H1 (cell line): ENCODE data around the gene RAPGEF6. TPM values are rescaled to one million over a fixed set of nuclear protein-coding genes. Genes with fewer than 3 reads are reported as not detected.

Experiments
- CTCF ChIA-PET: fragments of 300-600 bp; sonication (Branson Sonifier 250); formaldehyde crosslinking; loops from one replicate; lab custom pipeline; 2021; ENCODE audit not compliant: partially characterized antibody; lab: Charles Lee
- POLR2A ChIA-PET: fragments of 300-600 bp; sonication (Branson Sonifier 250); formaldehyde crosslinking; loops from one replicate; lab custom pipeline; 2021; ENCODE audit warnings: inconsistent platforms; ENCODE audit not compliant: partially characterized antibody; lab: Charles Lee
- DNase-seq, 2 experiments: peaks; one replicate each; pipeline versions ENCODE4 v3.0.0 to v3.0.0-alpha.2; 2010 to 2022; ENCODE audit warnings: low spot score in 2 of 2, low read depth in 1 of 2, mixed read lengths in 1 of 2
- FAIRE-seq: peaks from 2 replicates; lab custom pipeline; 2011; peaks lifted over from hg19 to GRCh38; lab: Jason Lieb, UNC
- H2AFZ ChIP-seq: 2 replicates; pipeline ENCODE4 v1.8.1; 2012; ENCODE audit warnings: low read length, inconsistent platforms
- H2AK5ac ChIP-seq: 2 replicates; pipeline ENCODE4 v1.6.1; 2013; ENCODE audit warnings: low read depth, low read length
- H2BK120ac ChIP-seq: replicated peaks from 2 replicates; pipeline ENCODE3; 2013; ENCODE audit warnings: low read depth, low read length, inconsistent platforms
- H2BK12ac ChIP-seq: 2 replicates; pipeline ENCODE4 v1.6.1; 2013; ENCODE audit warnings: low read depth, low read length
- H2BK15ac ChIP-seq: 2 replicates; pipeline ENCODE4 v1.6.1; 2013; ENCODE audit warnings: low read length
- H2BK20ac ChIP-seq: 2 replicates; pipeline ENCODE4 v1.6.1; 2013; ENCODE audit warnings: low read length
- H2BK5ac ChIP-seq: 2 replicates; pipeline ENCODE4 v1.6.1; 2013; ENCODE audit warnings: low read depth, low read length
- H3K14ac ChIP-seq: 2 replicates; pipeline ENCODE4 v1.6.1; 2013; ENCODE audit warnings: inconsistent platforms; ENCODE audit not compliant: insufficient read length
- H3K18ac ChIP-seq: 2 replicates; pipeline ENCODE4 v1.6.1; 2013; ENCODE audit warnings: low read length; ENCODE audit errors: extremely low read depth
- H3K23ac ChIP-seq: 2 replicates; pipeline ENCODE4 v1.6.1; 2013; ENCODE audit warnings: inconsistent platforms; ENCODE audit not compliant: insufficient read length
- H3K23me2 ChIP-seq: 2 replicates; pipeline ENCODE4 v1.6.1; 2013; ENCODE audit warnings: low read depth, low read length
- H3K27ac ChIP-seq: 2 replicates; pipeline ENCODE4 v1.6.1; 2011; ENCODE audit warnings: low read depth, low read length, inconsistent platforms
- H3K27me3 ChIP-seq, 4 experiments: replicated peaks in 1 of 4; 1 replicate in 1 of 4; 2 replicates in 3 of 4; pipeline versions ENCODE4 v1.6.1 to v1.8.1; 2011 to 2013; ENCODE audit warnings: low read length in 3 of 4, mild to moderate bottlenecking in 3 of 4, inconsistent platforms in 2 of 4, mixed read lengths in 2 of 4, moderate library complexity in 1 of 4; ENCODE audit not compliant: control insufficient read depth in 3 of 4, insufficient read depth in 3 of 4; ENCODE audit errors: extremely low read depth in 1 of 4
- H3K36me3 ChIP-seq, 4 experiments: 2 replicates each; pipeline versions ENCODE4 v1.6.1 to v1.8.1; 2011 to 2013; ENCODE audit warnings: mild to moderate bottlenecking in 4 of 4, low read length in 3 of 4, moderate library complexity in 2 of 4, control low read depth in 1 of 4, inconsistent platforms in 1 of 4; ENCODE audit not compliant: insufficient read depth in 4 of 4, control insufficient read depth in 2 of 4
- H3K4ac ChIP-seq: replicated peaks from 2 replicates; pipeline ENCODE3; 2013; ENCODE audit warnings: low read length, low read depth, mixed read lengths, inconsistent platforms; ENCODE audit not compliant: insufficient read length
- H3K4me1 ChIP-seq, 4 experiments: replicated peaks in 1 of 4; 1 replicate in 1 of 4; 2 replicates in 3 of 4; pipeline versions ENCODE4 v1.6.1 to v1.8.1; 2011 to 2013; ENCODE audit warnings: low read length in 3 of 4, inconsistent platforms in 2 of 4, mixed read lengths in 1 of 4; ENCODE audit not compliant: insufficient read depth in 4 of 4, control insufficient read depth in 3 of 4
- H3K4me2 ChIP-seq, 2 experiments: 2 replicates each; pipeline versions ENCODE4 v1.6.1 to v1.8.1; 2011 to 2013; ENCODE audit warnings: low read depth in 2 of 2, low read length in 2 of 2, control low read depth in 1 of 2, inconsistent platforms in 1 of 2, mild to moderate bottlenecking in 1 of 2; ENCODE audit not compliant: insufficient read depth in 1 of 2
- H3K4me3 ChIP-seq, 4 experiments: fragments of 200-600, 300-600 bp in 1 of 4; sonication (generic), shearing (Covaris generic), sonication (Bioruptor Twin) in 1 of 4; 2 replicates each; pipeline versions ENCODE4 v1.5.1 to v1.8.1; 2011 to 2016; ENCODE audit warnings: low read length in 4 of 4, low read depth in 3 of 4, control low read depth in 2 of 4, inconsistent platforms in 2 of 4, mild to moderate bottlenecking in 2 of 4, mixed read lengths in 1 of 4, moderate library complexity in 1 of 4; ENCODE audit not compliant: insufficient read depth in 2 of 4; ENCODE audit errors: extremely low read depth in 1 of 4
- H3K56ac ChIP-seq: replicated peaks from 2 replicates; pipeline ENCODE3; 2013; ENCODE audit warnings: low read depth, mild to moderate bottlenecking, mixed read lengths, low read length, inconsistent platforms; ENCODE audit not compliant: insufficient read length
- H3K79me1 ChIP-seq: 2 replicates; pipeline ENCODE4 v1.6.1; 2013; ENCODE audit warnings: low read depth, low read length, control low read depth
- H3K79me2 ChIP-seq, 2 experiments: 2 replicates each; pipeline versions ENCODE4 v1.6.1 to v1.8.1; 2012 to 2013; ENCODE audit warnings: low read length in 2 of 2, mild to moderate bottlenecking in 2 of 2, inconsistent platforms in 1 of 2; ENCODE audit not compliant: insufficient read depth in 2 of 2, control insufficient read depth in 1 of 2
- H3K9ac ChIP-seq, 4 experiments: replicated peaks in 1 of 4; 1 replicate in 1 of 4; 2 replicates in 3 of 4; pipeline versions ENCODE4 v1.6.1 to v1.8.1; 2011 to 2013; ENCODE audit warnings: low read depth in 3 of 4, low read length in 3 of 4, control low read depth in 2 of 4, mild to moderate bottlenecking in 2 of 4, moderate library complexity in 2 of 4, inconsistent platforms in 1 of 4; ENCODE audit errors: extremely low read depth in 1 of 4
- H3K9me3 ChIP-seq, 2 experiments: 2 replicates each; pipeline versions ENCODE4 v1.6.1 to v1.8.1; 2012 to 2013; ENCODE audit warnings: mild to moderate bottlenecking in 2 of 2, moderate library complexity in 2 of 2, control low read depth in 1 of 2, inconsistent platforms in 1 of 2, low read depth in 1 of 2, low read length in 1 of 2, mixed read lengths in 1 of 2; ENCODE audit not compliant: insufficient read depth in 2 of 2
- H4K20me1 ChIP-seq, 2 experiments: replicated peaks in 1 of 2; 2 replicates each; pipeline versions ENCODE3 to v1.8.1; 2011 to 2013; ENCODE audit warnings: inconsistent platforms in 2 of 2, low read length in 2 of 2, mild to moderate bottlenecking in 1 of 2; ENCODE audit not compliant: insufficient read depth in 2 of 2, control insufficient read depth in 1 of 2
- H4K5ac ChIP-seq: 2 replicates; pipeline ENCODE4 v1.6.1; 2013; ENCODE audit warnings: low read length, low read depth, mixed read lengths, inconsistent platforms; ENCODE audit not compliant: insufficient read length
- H4K8ac ChIP-seq: 2 replicates; pipeline ENCODE4 v1.8.0; 2013; ENCODE audit warnings: mild to moderate bottlenecking, moderate library complexity, low read length, inconsistent platforms; ENCODE audit not compliant: insufficient read depth; ENCODE audit errors: extremely low read depth
- H4K91ac ChIP-seq: replicated peaks from 2 replicates; pipeline ENCODE3; 2013; ENCODE audit warnings: low read length, mixed read lengths, inconsistent platforms; ENCODE audit not compliant: insufficient read length
- ASH2L ChIP-seq: fragments of 200-600, 300-600 bp; sonication (generic); IDR thresholded peaks from one replicate; pipeline ENCODE4 v1.7.1; 2017; ENCODE audit warnings: low read length
- KDM5A ChIP-seq: fragments of 200-600 bp; IDR thresholded peaks from 2 replicates; pipeline ENCODE4 v1.7.1; 2012; ENCODE audit warnings: mild to moderate bottlenecking, low read length, inconsistent platforms, mixed read lengths
- PHF8 ChIP-seq: fragments of 200-600 bp; sonication (generic); conservative IDR thresholded peaks from 2 replicates; pipeline ENCODE4 v1.7.1; 2012; ENCODE audit warnings: low read depth, mild to moderate bottlenecking, inconsistent platforms, low read length, moderate library complexity
- POLR2A ChIP-seq, 2 experiments: IDR thresholded peaks; 1 replicate in 1 of 2; 2 replicates in 1 of 2; pipeline ENCODE4 v1.6.1; 2011; ENCODE audit warnings: low read depth in 2 of 2, low read length in 2 of 2, mild to moderate bottlenecking in 2 of 2; ENCODE audit errors: control extremely low read depth in 1 of 2
- SAP30 ChIP-seq: fragments of 300-600 bp; sonication (generic); IDR thresholded peaks from 2 replicates; pipeline ENCODE4 v1.7.1; 2012; ENCODE audit warnings: low read length, moderate library complexity, mild to moderate bottlenecking, inconsistent platforms; ENCODE audit not compliant: insufficient read depth, insufficient replicate concordance
- whole genome bisulfite sequencing, 2 experiments: shearing (Covaris generic) in 1 of 2; methylation state at CpG; one replicate each; pipeline versions ENCODE4 v1.1.6 to v1.1.7; 2013 to 2015; ENCODE audit warnings: low lambda C conversion rate in 2 of 2, mixed read lengths in 2 of 2, inconsistent platforms in 1 of 2, low coverage in 1 of 2, missing lambda C conversion rate in 1 of 2; ENCODE audit not compliant: insufficient replicate concordance in 2 of 2, insufficient coverage in 1 of 2, insufficient read length in 1 of 2; ENCODE audit errors: extremely low coverage in 1 of 2, missing lambda C conversion rate in 1 of 2; 5-methylcytosine and 5-hydroxymethylcytosine counted together
- polyA plus RNA-seq, 7 experiments: library from polyadenylated mRNA; depleted of rRNA in 3 of 7; stranded (reverse) in 5 of 7; unstranded in 2 of 7; fragments of >200 nt in 5 of 7; fragments of 200-250 nt in 2 of 7; gene quantifications; 1 replicate in 5 of 7; 2 replicates in 1 of 7; 4 replicates in 1 of 7; pipeline versions ENCODE4 v1.2.1 to v1.2.3, GENCODE V29; 2011 to 2013; ENCODE audit warnings: missing spikeins in 2 of 7, mixed read lengths in 2 of 7
- total RNA-seq: library from RNA; stranded (reverse); fragmentation: NEBNext Ultra II Directional; extraction: Animal tissue kit (Norgen Biotek cat#: 25700); gene quantifications from 2 replicates; pipeline ENCODE4 v1.2.1, GENCODE V29; 2021

Gene RAPGEF6
- total and polyA plus RNA-seq, 2 of the 8 experiments (the other 6 are each of a cell fraction or from before 2014, with no cell fraction given): 4.8 to 20.0 TPM

DNA sequence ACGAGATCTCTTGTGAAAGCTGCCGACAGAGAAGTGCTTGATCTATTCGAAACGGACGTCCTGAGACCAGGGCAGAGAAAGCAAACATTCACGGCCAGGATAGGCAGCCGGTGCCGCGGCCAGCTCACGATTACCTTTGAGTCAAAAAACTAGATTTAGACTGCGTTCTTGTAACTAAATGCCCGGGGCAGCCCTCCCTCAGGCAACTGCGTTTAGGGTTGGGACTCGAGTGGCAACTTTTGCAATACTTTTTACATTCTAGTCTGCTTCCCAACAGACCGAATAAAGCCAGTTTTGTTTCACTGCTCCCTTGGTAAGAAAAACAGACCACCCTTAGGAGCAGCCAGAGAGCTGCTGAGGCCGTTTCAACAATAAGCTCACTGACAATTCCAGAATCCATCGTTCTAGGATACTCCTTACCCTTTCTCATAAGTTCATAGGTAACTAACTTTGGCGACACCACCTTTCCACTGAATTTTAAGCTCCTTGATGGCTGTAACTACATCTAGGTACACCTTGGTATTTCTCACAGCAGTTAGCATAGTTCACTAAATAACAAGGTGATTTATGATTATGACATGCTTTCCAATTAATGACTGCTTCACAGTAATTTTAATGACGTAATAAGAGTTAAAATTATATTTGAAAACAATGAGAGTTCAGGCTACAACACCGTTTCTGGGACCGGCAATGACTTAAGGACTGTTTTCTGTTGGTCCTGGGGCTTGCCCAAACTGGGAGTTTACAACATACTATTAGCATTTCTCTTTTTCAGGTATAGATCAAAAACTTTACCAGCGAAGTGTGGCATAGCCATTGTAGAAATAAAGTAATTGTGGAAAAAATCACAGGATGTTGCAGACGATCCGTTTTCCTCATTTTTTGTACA, 899 bp upstream of the RAPGEF6 start:
- H3K4me2 ChIP-seq: peak overlapping the region; percentile 82 to 90
- peak overlapping the region; percentile 90 for H4K5ac ChIP-seq
- peak; percentile 6 for TF ChIP-seq SAP30
- peak in 1 of 2 experiments; percentile 45; a peak in 1 of 3 replicates for TF ChIP-seq POLR2A (IDR thresholded peaks at IDR 0.05; ENCODE audit: control extremely low read depth in 1 of 2, low read depth in 2 of 2, low read length in 2 of 2)
- TF ChIP-seq ASH2L: peak; percentile 10
- TF ChIP-seq PHF8: 0 out of 2 replicates have a peak, but pooled peaks have one; percentile 30
- no peak for TF ChIP-seq KDM5A
- TF ChIP-seq, all 59 proteins: peak for 4
- Histone ChIP-seq H3K27me3 (no peaks in the 10 kb centered on the region), H3K9ac (peak overlapping the region; percentile 92 to 96 (median 94)), H2AK5ac (no peak overlapping the region), H3K56ac (peak overlapping the region; percentile 56), H3K4me1 (peaks cover 0 to 2% (median 0%) of the 10 kb centered on the region in 4 experiments; a peak in 1 of 7 replicates), H3K18ac (peak overlapping the region; percentile 96), H2BK12ac (peak overlapping the region; percentile 41; the same call in 1 of the 2 replicates), H3K23ac (no peak overlapping the region), H2BK5ac (peak overlapping the region; percentile 90), H3K36me3 (no peaks in the 10 kb centered on the region), H3K4ac (peak overlapping the region; percentile 79), H2BK120ac (peak overlapping the region; percentile 29), H2AFZ (peak overlapping the region; percentile 27), H4K20me1 (peaks cover 2 to 11% of the 10 kb centered on the region in 2 experiments), H3K79me2 (peaks cover 13 to 39% of the 10 kb centered on the region in 2 experiments), H3K9me3 (no peaks in the 10 kb centered on the region), H2BK15ac (no peak overlapping the region), H3K79me1 (no peaks in the 10 kb centered on the region; the same call in 1 of the 2 replicates), H4K91ac (peak overlapping the region; percentile 64), H4K8ac (peak overlapping the region; percentile 84; the same call in 1 of the 2 replicates), H3K27ac (peak overlapping the region; percentile 90), H3K23me2 (peaks cover 2% of the 10 kb centered on the region; the same call in 1 of the 2 replicates), H2BK20ac (no peak overlapping the region), H3K4me3 (peak overlapping the region; percentile 89 to 99 (median 96)), H3K14ac (peak overlapping the region; percentile 12)
- FAIRE-seq: no peak
- no peak for DNase-seq
- POLR2A ChIA-PET: interaction anchor here (0.6 to 1.2 kb wide), 6 partner anchors 9 to 161 kb away, joined by 3 to 6 read pairs (median 4); partner anchors contain the start of gene FNIP1
- 11% methylated on average over 24 of the region's 24 CpGs; no CpG with 5 or more reads in 1 of the 2 experiments for WGBS, 2 experiments
- CTCF ChIA-PET: interaction anchor here (1.3 kb wide), 1 partner anchor 47 kb away, joined by 6 read pairs; no protein-coding TSS in a partner anchor
